ENCODE results near the gene CCDC87.
"Not testable (repeated sequence)": the region's sequence is repeated elsewhere in the genome, so short reads cannot be mapped to it uniquely, and the experiment has no call there.

Gene CCDC87

DNA sequence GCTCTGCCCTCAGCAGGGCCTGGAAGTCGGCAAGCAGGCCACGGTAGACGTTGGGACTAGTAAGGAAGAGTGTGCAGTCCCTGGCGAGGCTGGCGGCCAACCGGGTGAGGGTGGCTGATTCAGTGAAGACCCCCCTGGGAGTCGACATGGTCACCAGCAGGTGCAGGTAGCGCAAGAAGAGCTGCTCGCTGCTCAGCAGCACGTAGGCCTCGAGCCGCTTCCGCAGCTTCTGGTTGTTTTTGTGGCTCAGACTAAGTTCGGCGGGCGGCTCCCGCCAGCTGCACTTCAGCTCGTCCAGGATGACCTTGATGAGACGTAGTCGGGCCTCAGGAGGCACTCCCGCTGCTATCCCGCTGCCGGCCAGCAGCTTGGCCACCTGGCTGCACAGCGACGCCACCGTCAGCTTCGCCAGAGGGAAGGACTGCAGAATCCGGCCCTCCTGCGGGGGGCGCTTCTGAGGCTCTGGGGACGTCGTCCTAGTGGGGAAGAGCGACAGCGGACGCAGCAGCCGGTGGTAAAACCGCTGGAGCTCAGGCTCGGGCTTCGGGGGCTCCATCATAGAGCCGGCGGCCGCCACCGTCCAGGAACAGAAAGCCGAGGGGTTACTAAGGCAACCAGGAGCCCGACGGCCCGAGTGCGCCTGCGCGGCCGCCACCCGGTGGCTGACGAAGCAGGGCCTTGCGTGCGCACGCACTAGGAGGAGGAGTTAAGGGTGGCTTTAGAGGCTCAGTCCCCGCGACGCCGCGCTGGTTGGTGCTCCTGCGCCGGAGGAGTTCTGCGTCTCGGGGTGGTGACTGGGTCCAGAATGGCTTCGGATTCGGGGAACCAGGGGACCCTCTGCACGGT, at the start of gene CCDC87, which contains the start of gene CCS:
Gene CCDC87 (minus strand): TSS at position 607 of the 846 bp plus-strand sequence. CDS start 48 bp downstream, at position 559.
Gene CCS (plus strand): TSS at position 729 of the 846 bp plus-strand sequence. CDS start 77 bp downstream, at position 806.
- DNase-seq (ENCODE audit: low read depth, low spot score) = peak; percentile 97

DNA sequence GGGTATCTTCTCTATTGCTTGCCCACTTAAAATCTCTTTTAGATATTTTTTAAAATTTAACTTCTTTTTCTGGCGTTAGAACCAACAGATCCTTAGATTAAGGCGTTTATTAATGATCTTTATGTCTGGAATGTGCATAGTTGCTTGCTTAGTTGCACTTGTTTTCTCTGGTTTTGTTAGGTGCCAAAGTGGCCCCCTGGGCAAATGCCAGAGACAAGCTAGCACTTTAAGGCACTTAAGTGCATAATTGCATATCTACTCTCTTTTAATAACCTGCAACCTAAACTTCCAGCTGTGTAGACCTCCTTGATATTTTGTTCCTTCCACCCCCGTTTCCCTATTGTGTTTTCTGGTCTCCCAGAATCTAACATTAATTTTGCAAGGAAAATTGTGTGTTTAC, 49.0 kb upstream of the CCDC87 start:
- DNase-seq (ENCODE audit: low read depth, low spot score) = no peak

- not testable (repeated sequence) for DNase-seq (ENCODE audit: low read depth, low spot score)
Observed at GRCh38 chr11:66639814-66640340, 47.0 kb upstream of the CCDC87 start.

DNA sequence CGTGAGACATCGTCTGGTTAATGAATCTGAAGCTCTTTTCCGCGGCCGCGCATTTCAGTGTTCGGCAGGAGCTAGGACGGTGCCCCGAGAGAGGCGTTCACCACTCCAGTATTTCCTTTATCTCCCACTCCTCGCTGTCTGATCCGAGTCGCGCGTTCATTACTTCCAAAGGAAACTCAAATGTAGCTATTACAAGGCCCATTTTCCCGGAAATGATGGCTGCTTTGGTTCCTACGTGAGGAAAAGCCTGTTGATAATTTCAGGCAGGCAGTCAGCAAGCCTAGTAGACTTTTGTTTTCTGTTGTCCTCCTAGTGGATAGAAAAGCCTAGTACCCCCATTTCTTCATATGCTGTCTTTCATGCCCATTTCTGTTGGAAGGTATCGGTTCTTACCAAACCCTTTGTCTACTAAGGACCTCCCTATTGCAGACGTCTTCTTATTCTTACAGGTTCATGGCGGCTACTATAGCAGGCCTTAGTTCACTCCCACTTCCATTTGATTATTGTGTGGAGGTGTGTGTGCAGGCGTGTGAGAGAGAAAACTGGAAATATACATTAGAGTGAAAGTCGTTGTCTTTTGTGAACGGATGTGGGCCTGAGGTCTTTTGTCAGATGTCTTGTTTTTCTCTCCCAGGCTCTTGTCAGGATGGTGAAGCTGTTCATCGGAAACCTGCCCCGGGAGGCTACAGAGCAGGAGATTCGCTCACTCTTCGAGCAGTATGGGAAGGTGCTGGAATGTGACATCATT, 46.4 kb upstream of the CCDC87 start:
- DNase-seq (ENCODE audit: low read depth, low spot score) = no peak

GRCh38 chr11:66638177-66639065, 45.6 kb upstream of the CCDC87 start, which contains the start of gene RBM4:
TSS of gene RBM4 (plus strand) at chr11:66638703. CDS start at chr11:66639712, 1,009 bp downstream.
- peak; percentile 100 for DNase-seq (ENCODE audit: low read depth, low spot score)

- no peak for DNase-seq (ENCODE audit: low read depth, low spot score)
Observed at GRCh38 chr11:66637557-66638176, 44.8 kb upstream of the CCDC87 start.

DNA sequence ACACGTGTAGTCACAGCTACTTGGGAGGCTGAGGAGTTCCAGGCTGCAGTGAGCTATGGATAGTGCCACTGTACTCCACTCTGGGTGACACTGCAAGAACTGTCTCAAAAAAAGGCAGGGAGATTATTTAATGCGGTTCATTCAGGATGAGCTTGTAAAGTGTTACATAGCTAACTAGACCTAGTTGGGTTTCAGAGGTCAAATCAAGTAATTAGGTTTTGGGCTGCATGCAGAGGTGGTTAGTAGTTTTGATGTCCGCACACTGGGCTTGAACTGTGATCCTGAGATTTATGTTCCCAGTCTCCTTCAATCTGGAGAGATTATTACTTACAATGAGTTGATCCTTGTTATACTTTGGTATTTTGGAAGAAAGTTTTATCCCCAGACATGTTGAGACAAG, 43.5 kb upstream of the CCDC87 start:
- DNase-seq (ENCODE audit: low read depth, low spot score) = no peak

GRCh38 chr11:66632952-66633351, 40.1 kb upstream of the CCDC87 start:
- DNase-seq (ENCODE audit: low read depth, low spot score) = no peak

- DNase-seq (ENCODE audit: low read depth, low spot score) = no peak
Observed at GRCh38 chr11:66631883-66632282, 39.0 kb upstream of the CCDC87 start.

DNA sequence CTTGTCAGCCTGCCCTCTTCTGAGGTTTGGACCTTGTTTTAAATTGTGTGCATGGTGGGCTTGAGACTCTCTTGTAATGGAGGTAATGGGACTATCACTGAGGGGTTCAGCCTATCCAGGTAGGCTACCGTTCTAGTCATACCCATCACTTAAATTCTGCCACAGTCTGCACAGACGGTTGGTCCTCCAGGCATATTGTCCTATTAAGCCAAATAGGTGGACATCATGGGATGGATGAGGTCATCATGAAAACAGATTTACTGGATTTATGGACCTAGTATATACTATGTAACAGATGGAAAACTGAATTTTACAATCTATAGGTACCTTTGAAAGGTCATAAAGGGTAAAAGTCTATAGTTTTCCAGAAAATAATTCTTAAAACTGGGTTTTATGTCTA, 36.5 kb upstream of the CCDC87 start:
- DNase-seq (ENCODE audit: low read depth, low spot score) = no peak

- DNase-seq (ENCODE audit: low read depth, low spot score) = no peak
Observed at GRCh38 chr11:66628061-66628603, 35.3 kb upstream of the CCDC87 start.

DNA sequence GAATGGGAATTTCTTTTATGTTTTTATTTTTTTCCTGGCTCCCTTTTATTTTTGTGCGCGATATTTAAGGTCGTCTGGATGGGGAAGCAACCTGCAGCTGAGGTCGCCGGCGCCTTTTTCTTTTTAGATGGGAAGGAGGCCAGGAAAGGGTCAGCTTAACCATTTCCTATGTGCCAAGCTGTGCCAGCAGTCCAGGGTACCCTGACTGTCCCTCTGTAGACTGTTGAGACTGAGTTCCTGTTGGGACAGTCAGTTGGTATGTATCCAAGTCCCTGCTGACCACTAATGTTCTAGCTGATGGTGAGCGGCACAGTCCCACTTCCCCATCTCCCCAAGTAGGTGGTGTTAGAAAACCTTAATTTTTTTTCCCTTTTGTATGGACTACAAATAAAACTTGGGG, 34.1 kb upstream of the CCDC87 start:
- no peak for DNase-seq (ENCODE audit: low read depth, low spot score)

GRCh38 chr11:66626382-66626781, 33.5 kb upstream of the CCDC87 start:
- DNase-seq (ENCODE audit: low read depth, low spot score) = no peak

GRCh38 chr11:66625752-66626149, 32.9 kb upstream of the CCDC87 start:
- DNase-seq (ENCODE audit: low read depth, low spot score) = no peak

DNA sequence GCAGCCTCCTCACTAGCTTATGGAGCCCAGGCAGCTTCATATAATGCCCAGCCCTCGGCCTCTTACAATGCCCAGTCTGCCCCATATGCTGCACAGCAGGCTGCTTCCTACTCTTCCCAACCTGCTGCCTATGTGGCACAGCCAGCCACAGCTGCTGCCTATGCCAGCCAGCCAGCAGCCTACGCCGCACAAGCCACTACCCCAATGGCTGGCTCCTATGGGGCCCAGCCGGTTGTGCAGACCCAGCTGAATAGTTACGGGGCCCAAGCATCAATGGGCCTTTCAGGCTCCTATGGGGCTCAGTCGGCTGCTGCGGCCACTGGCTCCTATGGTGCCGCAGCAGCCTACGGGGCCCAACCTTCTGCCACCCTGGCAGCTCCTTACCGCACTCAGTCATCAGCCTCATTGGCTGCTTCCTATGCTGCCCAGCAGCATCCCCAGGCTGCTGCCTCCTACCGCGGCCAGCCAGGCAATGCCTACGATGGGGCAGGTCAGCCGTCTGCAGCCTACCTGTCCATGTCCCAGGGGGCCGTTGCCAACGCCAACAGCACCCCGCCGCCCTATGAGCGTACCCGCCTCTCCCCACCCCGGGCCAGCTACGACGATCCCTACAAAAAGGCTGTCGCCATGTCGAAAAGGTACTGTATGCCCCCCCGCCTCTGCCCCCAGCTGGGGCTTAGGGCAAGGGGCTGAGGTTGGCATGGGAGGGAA, 32.3 kb upstream of the CCDC87 start:
- DNase-seq (ENCODE audit: low read depth, low spot score) = no peak

- no peak for DNase-seq (ENCODE audit: low read depth, low spot score)
Observed at GRCh38 chr11:66624450-66624849, 31.6 kb upstream of the CCDC87 start.

- DNase-seq (ENCODE audit: low read depth, low spot score) = peak; percentile 53
Observed at GRCh38 chr11:66619080-66619554, 26.3 kb upstream of the CCDC87 start.

- no peak for DNase-seq (ENCODE audit: low read depth, low spot score)
Observed at GRCh38 chr11:66617155-66617834, 24.4 kb upstream of the CCDC87 start.
